Peyer's patch (tissue), 4 donors: ENCODE data around the gene TESMIN. TPM values are rescaled to one million over a fixed set of nuclear protein-coding genes. Genes with fewer than 3 reads are reported as not detected.

Source experiments
- DNase-seq, 3 donors: peaks; one replicate each; pipeline ENCODE4 v3.0.0-alpha.2; 2017 to 2019
- H3K27ac ChIP-seq, 4 donors: fragments of 200-600 bp; sonication (generic); one replicate each; pipeline ENCODE4 v1.5.1; 2016 to 2019
- H3K27me3 ChIP-seq, 2 donors: fragments of 200-600 bp; sonication (generic); one replicate each; pipeline ENCODE4 v1.5.1; 2019
- H3K36me3 ChIP-seq, 3 donors: fragments of 200-600 bp; sonication (generic); one replicate each; pipeline ENCODE4 v1.5.1; 2016 to 2019
- H3K4me1 ChIP-seq, 4 donors: fragments of 200-600 bp; sonication (generic); one replicate each; pipeline ENCODE4 v1.5.1; 2016 to 2019
- H3K4me3 ChIP-seq, 4 donors: fragments of 200-600 bp; sonication (generic); 1 replicate in 3 of 4; 2 replicates in 1 of 4; pipeline ENCODE4 v1.5.1; 2016 to 2019; ENCODE audit warnings: mild to moderate bottlenecking in 1 of 4
- H3K9me3 ChIP-seq, 4 donors: fragments of 200-600 bp; sonication (generic); one replicate each; pipeline ENCODE4 v1.5.1; 2016 to 2019; ENCODE audit warnings: mild to moderate bottlenecking in 1 of 4
- CTCF ChIP-seq, 6 experiments: fragments of 450-650 bp in 4 of 6; fragments of 200-600 bp in 2 of 6; sonication (generic) in 1 of 6; IDR thresholded peaks; one replicate each; pipeline ENCODE4 v1.5.1; 2017 to 2019; ENCODE audit warnings: antibody characterized with exemption in 6 of 6, mild to moderate bottlenecking in 3 of 6, moderate library complexity in 1 of 6
- POLR2A ChIP-seq, 2 donors: fragments of 450-650 bp; IDR thresholded peaks; one replicate each; pipeline ENCODE4 v1.5.1; 2017; ENCODE audit warnings: antibody characterized with exemption in 2 of 2, mild to moderate bottlenecking in 2 of 2, moderate library complexity in 2 of 2
- total RNA-seq, 4 donors: library from RNA; depleted of rRNA; stranded (reverse); fragments of >200 nt; gene quantifications; one replicate each; pipeline ENCODE4 v1.1.0, GENCODE V29; 2016

Gene TESMIN
- total RNA-seq, 4 donors from 2014 or later = 2.6 to 16.7 (median 8.2) TPM

- no peaks in the 10 kb centered on the region for H3K9me3 ChIP-seq
- H3K27me3 ChIP-seq = no peaks in the 10 kb centered on the region
- no peaks in the 10 kb centered on the region for H3K36me3 ChIP-seq
- H3K4me1 ChIP-seq = no peaks in the 10 kb centered on the region
- DNase-seq = peak in 1 of 3 donors; percentile 48
- TF ChIP-seq CTCF (IDR thresholded peaks at IDR 0.05) (no peak), POLR2A (IDR thresholded peaks at IDR 0.05) (no peak)
- H3K4me3 ChIP-seq = no peak overlapping the region
- H3K27ac ChIP-seq = no peak overlapping the region
Observed at GRCh38 chr11:68659158-68659921, 92.0 kb downstream of the TESMIN start.

- Histone ChIP-seq H3K36me3 (no peaks in the 10 kb centered on the region), H3K4me3 (no peak overlapping the region), H3K4me1 (no peaks in the 10 kb centered on the region), H3K9me3 (no peaks in the 10 kb centered on the region), H3K27me3 (no peaks in the 10 kb centered on the region), H3K27ac (no peak overlapping the region)
- DNase-seq = no peak
- TF ChIP-seq POLR2A (IDR thresholded peaks at IDR 0.05) (no peak), CTCF (IDR thresholded peaks at IDR 0.05) (no peak)
Observed at GRCh38 chr11:68658661-68659060, 92.7 kb downstream of the TESMIN start.

- no peak for TF ChIP-seq POLR2A (IDR thresholded peaks at IDR 0.05)
- no peak for TF ChIP-seq CTCF (IDR thresholded peaks at IDR 0.05)
- no peak for DNase-seq
- no peaks in the 10 kb centered on the region for H3K9me3 ChIP-seq
Observed at GRCh38 chr11:68658097-68658496, 93.2 kb downstream of the TESMIN start.

More at GRCh38 chr11:68658097-68658496, 93.2 kb downstream of the TESMIN start:
- Histone ChIP-seq H3K4me1 (no peaks in the 10 kb centered on the region), H3K27me3 (no peaks in the 10 kb centered on the region), H3K27ac (no peak overlapping the region), H3K36me3 (no peaks in the 10 kb centered on the region), H3K4me3 (no peak overlapping the region)

Other genes starting within 250 kb of the TESMIN start
- gene GAL, start 67.0 kb downstream of the TESMIN start, total RNA-seq = 1 to 10 TPM in 1 of 4 donors, not detected in 3; 1.2 TPM
- gene CPT1A, start 90.4 kb upstream of the TESMIN start, total RNA-seq = 100 to 1,000 TPM in 3 of 4 donors, 10 to 100 TPM in 1; 80.6 to 372 (median 118) TPM
- 10 to 100 TPM; 27.4 to 49.5 (median 38.1) TPM for gene MRPL21, start 152.3 kb upstream of the TESMIN start, total RNA-seq
- gene IGHMBP2, start 152.4 kb upstream of the TESMIN start, total RNA-seq = 10 to 100 TPM; 30.2 to 59.5 (median 49.2) TPM
- gene MRGPRD, start 229.5 kb upstream of the TESMIN start, total RNA-seq = not detected